OCI-LY3 (cell line): ENCODE data around the gene SCGB1C2.

Experiments used
- CTCF ChIP-seq: fragments of 200-600, 300-600 bp; sonication (generic); IDR thresholded peaks from 2 replicates; pipeline ENCODE4 v1.5.1; 2014; ENCODE audit warnings: antibody characterized with exemption, low read length, low read depth
- EZH2phosphoT487 ChIP-seq: fragments of 200-600 bp; shearing (Covaris generic); IDR thresholded peaks from 2 replicates; pipeline ENCODE4 v1.6.1; 2018; ENCODE audit warnings: antibody characterized with exemption, mixed run types, low read depth

- TF ChIP-seq CTCF (no peak), EZH2phosphoT487 (no peak)
Measured at GRCh38 chr17:177762-178161, 40.4 kb downstream of the SCGB1C2 start.
